Esophagus squamous epithelium (tissue), 5 donors: ENCODE results near the gene FAM78A. TPM values are rescaled to one million over a fixed set of nuclear protein-coding genes. Genes with fewer than 3 reads are reported as not detected.

Experiments
- DNase-seq: peaks from one replicate; lab custom pipeline; 2025; lab: John Stamatoyannopoulos, UW
- H3K27ac ChIP-seq, 4 donors: fragments of 200-600 bp; sonication (generic); one replicate each; pipeline ENCODE4 v1.5.1; 2016 to 2019; ENCODE audit warnings: mild to moderate bottlenecking in 1 of 4
- H3K27me3 ChIP-seq, 4 donors: fragments of 200-600 bp; sonication (generic); 1 replicate in 3 of 4; 2 replicates in 1 of 4; pipeline versions ENCODE4 v1.5.1 to v1.6.0; 2017 to 2021; ENCODE audit warnings: antibody characterized with exemption in 1 of 4
- H3K36me3 ChIP-seq, 3 donors: fragments of 200-600 bp; sonication (generic); one replicate each; pipeline ENCODE4 v1.5.1; 2016 to 2019
- H3K4me1 ChIP-seq, 3 donors: fragments of 200-600 bp; sonication (generic); one replicate each; pipeline ENCODE4 v1.5.1; 2017 to 2019
- H3K4me3 ChIP-seq, 4 donors: fragments of 200-600 bp; sonication (generic); 1 replicate in 3 of 4; 2 replicates in 1 of 4; pipeline ENCODE4 v1.5.1; 2016 to 2019; ENCODE audit warnings: mild to moderate bottlenecking in 2 of 4, moderate library complexity in 1 of 4
- H3K9me3 ChIP-seq, 3 donors: fragments of 200-600 bp; sonication (generic); one replicate each; pipeline ENCODE4 v1.5.1; 2016 to 2019
- CTCF ChIP-seq, 6 experiments: fragments of 450-650 bp in 4 of 6; fragments of 200-600 bp in 2 of 6; sonication (generic) in 2 of 6; IDR thresholded peaks; one replicate each; pipeline ENCODE4 v1.5.1; 2016 to 2019; ENCODE audit warnings: antibody characterized with exemption in 6 of 6, mild to moderate bottlenecking in 4 of 6, moderate library complexity in 4 of 6
- POLR2A ChIP-seq, 4 donors: fragments of 450-650 bp; IDR thresholded peaks; one replicate each; pipeline ENCODE4 v1.6.1; 2017; ENCODE audit warnings: antibody characterized with exemption in 4 of 4, mild to moderate bottlenecking in 4 of 4, moderate library complexity in 3 of 4
- WGBS, 2 donors: methylation state at CpG; one replicate each; pipeline ENCODE4 v1.1.5; 2018; 5-methylcytosine and 5-hydroxymethylcytosine counted together
- intact Hi-C: fragments of 100-400 bp; cut with DNase I; formaldehyde crosslinking; loops from one replicate; pipeline ENCODE4 v1.15.0; 2022
- total RNA-seq, 4 donors: library from RNA; depleted of rRNA; stranded (reverse); fragments of >200 nt; gene quantifications; one replicate each; pipeline ENCODE4 v1.1.0, GENCODE V29; 2016
- donor health status: DM: yes; HTN: yes; CAD: no.

The FAM78A gene
- total RNA-seq, 4 donors from 2014 or later, result 0.61 to 2.9 (median 2.0) TPM

GRCh38 chr9:131319486-131319885 lies 43.2 kb upstream of the FAM78A start:
- no peak overlapping the region for H3K27ac ChIP-seq
- no peaks in the 10 kb centered on the region for H3K4me1 ChIP-seq
- no peaks in the 10 kb centered on the region for H3K36me3 ChIP-seq
- no peak overlapping the region for H3K4me3 ChIP-seq
- no peak for TF ChIP-seq POLR2A (IDR thresholded peaks at IDR 0.05)
- no peak for TF ChIP-seq CTCF (IDR thresholded peaks at IDR 0.05)
- H3K9me3 ChIP-seq, result no peaks in the 10 kb centered on the region
- DNase-seq, result no peak
- 78 to 87% methylated on average over 3 to 6 of the region's 12 CpGs for WGBS, 2 donors
- H3K27me3 ChIP-seq, result peaks cover 0 to 5% (median 0%) of the 10 kb centered on the region in 4 donors
- intact Hi-C loops, result no loop called here

DNA sequence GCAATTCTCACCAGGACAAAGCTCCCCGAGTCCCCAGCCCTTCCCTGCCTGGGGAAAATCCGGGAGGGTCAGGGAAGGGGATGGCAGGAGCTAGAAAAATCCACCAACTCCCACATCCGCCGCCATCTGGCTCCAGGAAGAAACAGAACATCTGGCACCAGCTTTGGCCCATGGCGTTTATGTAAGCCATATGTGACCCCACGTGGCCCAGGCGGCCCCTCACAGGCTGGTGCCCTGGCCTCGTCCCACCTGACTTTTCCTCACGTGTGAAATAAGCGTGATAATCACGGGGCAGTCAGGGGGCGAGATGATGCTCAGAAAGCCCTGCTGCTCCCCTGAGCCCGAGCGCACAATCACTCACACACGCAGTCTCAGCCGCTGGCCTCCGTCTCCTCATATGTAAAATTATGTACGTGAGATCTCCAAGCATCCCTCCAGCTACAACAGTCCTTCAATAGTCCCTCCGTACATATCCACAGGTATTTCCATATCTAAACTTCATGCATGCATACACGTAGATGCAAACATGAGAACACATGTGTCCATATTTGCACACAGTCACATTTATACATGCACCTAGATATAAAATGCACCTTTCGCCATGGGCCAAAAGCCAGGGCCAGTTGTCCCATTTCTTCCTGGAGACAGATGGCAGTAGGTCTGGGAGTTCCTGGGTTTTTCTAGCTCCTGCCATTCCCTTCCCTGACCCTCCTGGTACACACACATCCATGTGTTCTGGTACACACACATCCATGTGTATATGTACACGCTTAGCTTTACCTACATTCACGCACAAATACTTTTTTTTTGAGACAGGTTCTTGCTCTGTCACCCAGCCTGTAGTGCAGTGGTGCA lies 42.1 kb upstream of the FAM78A start:
- WGBS, 2 donors, result 74 to 85% methylated on average over 21 to 23 of the region's 23 CpGs

DNA sequence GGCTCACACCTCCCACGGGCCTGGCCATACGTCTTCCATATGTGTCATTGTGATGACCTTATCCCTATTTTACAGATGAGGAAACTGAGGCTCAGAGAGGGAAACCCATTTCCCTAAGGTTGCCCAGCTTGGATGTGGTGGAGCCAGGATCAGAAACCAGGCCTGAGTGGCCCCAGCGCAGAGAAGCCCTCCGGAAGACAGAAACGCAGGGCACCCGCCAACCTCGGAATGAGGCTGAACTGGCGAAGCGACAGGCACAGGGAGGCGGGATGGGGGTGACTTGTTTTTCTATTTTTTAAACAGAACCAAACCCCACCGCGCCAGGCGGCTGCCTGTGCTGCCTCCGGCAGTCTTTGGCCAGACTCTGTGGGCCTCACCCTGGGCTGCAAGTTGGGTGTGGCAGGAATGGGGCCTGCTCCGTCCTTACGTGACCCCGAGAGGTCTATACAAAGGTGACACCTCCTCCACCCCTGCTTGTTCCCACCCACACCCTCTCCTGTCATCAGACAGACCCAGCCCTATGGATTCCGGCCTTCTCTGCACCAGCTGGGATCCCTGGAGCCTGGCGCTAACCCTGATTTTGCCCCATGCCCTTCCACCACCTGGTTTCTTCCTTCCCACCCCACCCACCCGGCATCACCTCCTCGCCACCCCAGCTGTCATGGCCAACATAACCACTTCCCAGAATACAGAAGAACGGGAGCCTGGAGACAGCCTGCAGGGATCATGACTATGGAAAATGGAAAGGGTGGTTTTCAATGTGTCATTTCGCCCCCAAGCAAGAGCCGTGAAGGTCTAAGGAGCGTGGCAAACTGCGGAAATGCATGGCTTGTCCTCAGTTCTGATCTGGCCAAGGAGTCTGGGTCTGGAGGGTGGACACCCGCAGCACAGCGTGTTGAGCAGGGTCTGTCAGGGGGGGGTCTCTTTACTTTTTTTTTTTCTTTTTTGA lies 36.8 kb upstream of the FAM78A start:
- no peak overlapping the region for H3K4me3 ChIP-seq
- 66 to 73% methylated on average over 12 to 20 of the region's 28 CpGs for WGBS, 2 donors
- no peaks in the 10 kb centered on the region for H3K9me3 ChIP-seq
- peaks cover 0 to 5% (median 0%) of the 10 kb centered on the region in 4 donors for H3K27me3 ChIP-seq
- DNase-seq, result no peak
- H3K36me3 ChIP-seq, result no peaks in the 10 kb centered on the region
- no peak overlapping the region for H3K27ac ChIP-seq
- no peaks in the 10 kb centered on the region for H3K4me1 ChIP-seq
- TF ChIP-seq POLR2A (IDR thresholded peaks at IDR 0.05), result no peak
- no peak for TF ChIP-seq CTCF (IDR thresholded peaks at IDR 0.05)
- intact Hi-C loops, result no loop called here

More for the DNA sequence above, 42.1 kb upstream of the FAM78A start:
- Histone ChIP-seq H3K4me3 (no peak overlapping the region), H3K27ac (no peak overlapping the region), H3K4me1 (no peaks in the 10 kb centered on the region), H3K27me3 (peaks cover 0 to 5% (median 0%) of the 10 kb centered on the region in 4 donors), H3K36me3 (no peaks in the 10 kb centered on the region), H3K9me3 (no peaks in the 10 kb centered on the region)
- no peak for DNase-seq
- TF ChIP-seq CTCF (IDR thresholded peaks at IDR 0.05) (no peak), POLR2A (IDR thresholded peaks at IDR 0.05) (no peak)
- intact Hi-C loops, result no loop called here

DNA sequence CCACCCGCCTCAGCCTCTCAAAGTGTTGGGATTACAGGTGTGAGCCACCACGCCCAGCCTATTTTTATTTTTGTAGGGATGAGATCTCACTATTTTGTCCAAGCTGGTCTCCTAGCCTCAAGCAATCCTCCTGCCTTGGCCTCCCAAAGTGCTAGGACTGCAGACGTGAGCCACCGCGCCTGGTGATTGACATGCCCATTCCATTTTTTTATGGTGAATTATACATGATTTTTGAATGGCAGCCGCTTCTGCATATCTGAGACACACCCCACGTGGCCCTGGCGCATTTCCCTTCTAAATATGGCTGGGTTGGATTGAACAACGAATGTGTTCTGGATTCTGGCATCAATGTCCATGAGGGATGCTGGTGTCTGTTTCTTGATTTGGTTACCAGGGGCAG lies 35.9 kb upstream of the FAM78A start:
- no peak for DNase-seq
- Histone ChIP-seq H3K9me3 (no peaks in the 10 kb centered on the region), H3K4me3 (no peak overlapping the region), H3K27ac (no peak overlapping the region), H3K27me3 (peaks cover 0 to 5% (median 0%) of the 10 kb centered on the region in 4 donors), H3K4me1 (no peaks in the 10 kb centered on the region), H3K36me3 (no peaks in the 10 kb centered on the region)
- intact Hi-C loops, result no loop called here
- 75 to 83% methylated on average over 9 of the region's 9 CpGs for WGBS, 2 donors
- TF ChIP-seq CTCF (IDR thresholded peaks at IDR 0.05) (no peak), POLR2A (IDR thresholded peaks at IDR 0.05) (no peak)
